Mammary epithelial cell (primary cell): ENCODE results near the gene ZEB2.

Experiments
- EZH2 ChIP-seq: IDR thresholded peaks from 2 replicates; pipeline ENCODE4 v1.6.1; 2012; ENCODE audit warnings: low read length, inconsistent platforms, borderline replicate concordance
- TF ChIP-seq, protein P1 (sequence below), 2 donors: IDR thresholded peaks in 1 of 2; conservative IDR thresholded peaks in 1 of 2; 2 replicates each; pipeline ENCODE4 v1.5.1; 2011 to 2012; ENCODE audit warnings: inconsistent platforms in 2 of 2, low read length in 2 of 2, mild to moderate bottlenecking in 2 of 2, control low read depth in 1 of 2, low read depth in 1 of 2; ENCODE audit not compliant: insufficient read depth in 1 of 2; ENCODE audit errors: extremely low read depth in 1 of 2

- TF ChIP-seq, protein P1, sequence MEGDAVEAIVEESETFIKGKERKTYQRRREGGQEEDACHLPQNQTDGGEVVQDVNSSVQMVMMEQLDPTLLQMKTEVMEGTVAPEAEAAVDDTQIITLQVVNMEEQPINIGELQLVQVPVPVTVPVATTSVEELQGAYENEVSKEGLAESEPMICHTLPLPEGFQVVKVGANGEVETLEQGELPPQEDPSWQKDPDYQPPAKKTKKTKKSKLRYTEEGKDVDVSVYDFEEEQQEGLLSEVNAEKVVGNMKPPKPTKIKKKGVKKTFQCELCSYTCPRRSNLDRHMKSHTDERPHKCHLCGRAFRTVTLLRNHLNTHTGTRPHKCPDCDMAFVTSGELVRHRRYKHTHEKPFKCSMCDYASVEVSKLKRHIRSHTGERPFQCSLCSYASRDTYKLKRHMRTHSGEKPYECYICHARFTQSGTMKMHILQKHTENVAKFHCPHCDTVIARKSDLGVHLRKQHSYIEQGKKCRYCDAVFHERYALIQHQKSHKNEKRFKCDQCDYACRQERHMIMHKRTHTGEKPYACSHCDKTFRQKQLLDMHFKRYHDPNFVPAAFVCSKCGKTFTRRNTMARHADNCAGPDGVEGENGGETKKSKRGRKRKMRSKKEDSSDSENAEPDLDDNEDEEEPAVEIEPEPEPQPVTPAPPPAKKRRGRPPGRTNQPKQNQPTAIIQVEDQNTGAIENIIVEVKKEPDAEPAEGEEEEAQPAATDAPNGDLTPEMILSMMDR (conservative IDR thresholded peaks at IDR 0.05 in 1 of 2, IDR thresholded peaks at IDR 0.05 in 1 of 2; ENCODE audit: extremely low read depth in 1 of 2, insufficient read depth in 1 of 2, low read depth in 1 of 2, low read length in 2 of 2) = no peak
- TF ChIP-seq EZH2 = no peak
Measured at GRCh38 chr2:144431392-144431783, 88.5 kb downstream of the ZEB2 start.
